ENCODE data around the gene IGSF10. TPM values are rescaled to one million over a fixed set of nuclear protein-coding genes. Genes with fewer than 3 reads are reported as not detected.
"Not testable (repeated sequence)": the region's sequence is repeated elsewhere in the genome, so short reads cannot be mapped to it uniquely, and the experiment has no call there.

IGSF10 gene
- under 0.01 and 0.32 TPM in 2 replicates for total RNA-seq (2014; rRNA removed)
- 0.01 TPM for polyA plus RNA-seq (2012)

- no peak for DNase-seq (ENCODE audit: low read depth)
Measured at GRCh38 chr3:151460774-151461450, at the start of gene IGSF10. IGSF10 (minus strand) TSS chr3:151461061; CDS start chr3:151458709, 2,352 bp downstream.

GRCh38 chr3:151509468-151510135 is 48.7 kb upstream of the IGSF10 start:
- DNase-seq (ENCODE audit: low read depth): not testable (repeated sequence)

- no peak for DNase-seq (ENCODE audit: low read depth)
Measured at GRCh38 chr3:151504606-151505005, 43.7 kb upstream of the IGSF10 start.

- DNase-seq (ENCODE audit: low read depth): no peak
Measured at GRCh38 chr3:151503074-151503473, 42.2 kb upstream of the IGSF10 start.

- no peak for DNase-seq (ENCODE audit: low read depth)
Measured at GRCh38 chr3:151501923-151502632, 41.2 kb upstream of the IGSF10 start.

GRCh38 chr3:151501171-151501922 is 40.5 kb upstream of the IGSF10 start:
- DNase-seq (ENCODE audit: low read depth): no peak

GRCh38 chr3:151499168-151499567 is 38.3 kb upstream of the IGSF10 start:
- DNase-seq (ENCODE audit: low read depth): no peak

- DNase-seq (ENCODE audit: low read depth): no peak
Measured at GRCh38 chr3:151491525-151491924, 30.7 kb upstream of the IGSF10 start.

GRCh38 chr3:151487833-151488232 is 27.0 kb upstream of the IGSF10 start:
- not testable (repeated sequence) for DNase-seq (ENCODE audit: low read depth)

- no peak for DNase-seq (ENCODE audit: low read depth)
Measured at GRCh38 chr3:151483961-151484520, 23.2 kb upstream of the IGSF10 start.

- DNase-seq (ENCODE audit: low read depth): no peak
Measured at GRCh38 chr3:151483488-151483887, 22.6 kb upstream of the IGSF10 start.

GRCh38 chr3:151480492-151480891 is 19.6 kb upstream of the IGSF10 start:
- no peak for DNase-seq (ENCODE audit: low read depth)

- no peak for DNase-seq (ENCODE audit: low read depth)
Measured at GRCh38 chr3:151479452-151479851, 18.6 kb upstream of the IGSF10 start.

- DNase-seq (ENCODE audit: low read depth): no peak
Measured at GRCh38 chr3:151478335-151478697, 17.5 kb upstream of the IGSF10 start.

GRCh38 chr3:151477591-151478334 is 16.9 kb upstream of the IGSF10 start:
- no peak for DNase-seq (ENCODE audit: low read depth)

- no peak for DNase-seq (ENCODE audit: low read depth)
Measured at GRCh38 chr3:151476344-151477018, 15.6 kb upstream of the IGSF10 start.

GRCh38 chr3:151468284-151468917 is 7.5 kb upstream of the IGSF10 start:
- peak; percentile 46 for DNase-seq (ENCODE audit: low read depth)

- no peak for DNase-seq (ENCODE audit: low read depth)
Measured at GRCh38 chr3:151467069-151467468, 6.2 kb upstream of the IGSF10 start.

- no peak for DNase-seq (ENCODE audit: low read depth)
Measured at GRCh38 chr3:151462991-151463390, 2.1 kb upstream of the IGSF10 start.

Data from LHCN-M2 (cell line).